NCI-H510A (cell line): ENCODE measurements around the gene TMEM179.
"Not testable (repeated sequence)": the region's sequence is repeated elsewhere in the genome, so short reads cannot be mapped to it uniquely, and the experiment has no call there.

Source experiments
- DNase-seq: peaks from one replicate; lab custom pipeline; 2025; lab: John Stamatoyannopoulos, UW

The TMEM179 gene

GRCh38 chr14:104586832-104587620 is 17.5 kb downstream of the TMEM179 start:
- DNase-seq: no peak

GRCh38 chr14:104585966-104586697 is 18.4 kb downstream of the TMEM179 start:
- DNase-seq: no peak

- no peak for DNase-seq
Observed at GRCh38 chr14:104584557-104584956, 20.0 kb downstream of the TMEM179 start.

GRCh38 chr14:104583424-104584306 is 20.9 kb downstream of the TMEM179 start:
- DNase-seq: no peak

GRCh38 chr14:104582662-104583061 is 21.9 kb downstream of the TMEM179 start:
- DNase-seq: no peak

- DNase-seq: no peak
Observed at GRCh38 chr14:104582005-104582404, 22.6 kb downstream of the TMEM179 start.

GRCh38 chr14:104581521-104581920 is 23.1 kb downstream of the TMEM179 start:
- DNase-seq: no peak

- no peak for DNase-seq
Observed at GRCh38 chr14:104580961-104581360, 23.6 kb downstream of the TMEM179 start.

- not testable (repeated sequence) for DNase-seq
Observed at GRCh38 chr14:104579939-104580338, 24.6 kb downstream of the TMEM179 start.

GRCh38 chr14:104579507-104579906 is 25.1 kb downstream of the TMEM179 start, which contains the start of gene C14orf180:
TSS of gene C14orf180 (plus strand) at chr14:104579764. CDS start at chr14:104586431, 6,667 bp downstream.
- DNase-seq: no peak

- DNase-seq: no peak
Observed at GRCh38 chr14:104578321-104578720, 26.3 kb downstream of the TMEM179 start.

GRCh38 chr14:104577847-104578301 is 26.7 kb downstream of the TMEM179 start:
- DNase-seq: no peak

GRCh38 chr14:104577426-104577825 is 27.1 kb downstream of the TMEM179 start:
- no peak for DNase-seq

- DNase-seq: no peak
Observed at GRCh38 chr14:104576970-104577332, 27.6 kb downstream of the TMEM179 start.

- DNase-seq: no peak
Observed at GRCh38 chr14:104576232-104576969, 28.2 kb downstream of the TMEM179 start.

GRCh38 chr14:104574978-104575583 is 29.5 kb downstream of the TMEM179 start:
- DNase-seq: no peak

- DNase-seq: no peak
Observed at GRCh38 chr14:104574536-104574935, 30.0 kb downstream of the TMEM179 start.

GRCh38 chr14:104573930-104574329 is 30.6 kb downstream of the TMEM179 start:
- DNase-seq: no peak

- DNase-seq: no peak
Observed at GRCh38 chr14:104572668-104573067, 31.9 kb downstream of the TMEM179 start.

- no peak for DNase-seq
Observed at GRCh38 chr14:104572024-104572626, 32.4 kb downstream of the TMEM179 start.

GRCh38 chr14:104571246-104571645 is 33.3 kb downstream of the TMEM179 start:
- no peak for DNase-seq
